Omental fat pad (tissue), 4 donors: Measurements from ENCODE around the gene ARNT2. TPM values are rescaled to one million over a fixed set of nuclear protein-coding genes. Genes with fewer than 3 reads are reported as not detected.
"Not testable (repeated sequence)": the region's sequence is repeated elsewhere in the genome, so short reads cannot be mapped to it uniquely, and the experiment has no call there.

Source experiments
- ATAC-seq: fragments of 150-250 bp; one replicate; pipeline ENCODE4 v1.9.1; 2016; ENCODE audit warnings: mild to moderate bottlenecking, moderate library complexity; ENCODE audit not compliant: low FRiP score
- DNase-seq: peaks from one replicate; pipeline ENCODE4 v3.0.0-alpha.2; 2019; ENCODE audit warnings: low spot score
- total RNA-seq, 4 donors: library from RNA; depleted of rRNA; stranded (reverse); fragments of >200 nt; gene quantifications; one replicate each; pipeline ENCODE4 v1.1.0, GENCODE V29; 2016
- TF ChIP-seq, protein P1 (sequence below), 3 donors: fragments of 450-650 bp; IDR thresholded peaks; one replicate each; pipeline ENCODE4 v1.5.1; 2016 to 2017; ENCODE audit warnings: antibody characterized with exemption in 3 of 3, mild to moderate bottlenecking in 3 of 3, moderate library complexity in 2 of 3

The ARNT2 gene
- total RNA-seq, 4 donors from 2014 or later = 3.1 to 7.4 (median 3.4) TPM

DNA sequence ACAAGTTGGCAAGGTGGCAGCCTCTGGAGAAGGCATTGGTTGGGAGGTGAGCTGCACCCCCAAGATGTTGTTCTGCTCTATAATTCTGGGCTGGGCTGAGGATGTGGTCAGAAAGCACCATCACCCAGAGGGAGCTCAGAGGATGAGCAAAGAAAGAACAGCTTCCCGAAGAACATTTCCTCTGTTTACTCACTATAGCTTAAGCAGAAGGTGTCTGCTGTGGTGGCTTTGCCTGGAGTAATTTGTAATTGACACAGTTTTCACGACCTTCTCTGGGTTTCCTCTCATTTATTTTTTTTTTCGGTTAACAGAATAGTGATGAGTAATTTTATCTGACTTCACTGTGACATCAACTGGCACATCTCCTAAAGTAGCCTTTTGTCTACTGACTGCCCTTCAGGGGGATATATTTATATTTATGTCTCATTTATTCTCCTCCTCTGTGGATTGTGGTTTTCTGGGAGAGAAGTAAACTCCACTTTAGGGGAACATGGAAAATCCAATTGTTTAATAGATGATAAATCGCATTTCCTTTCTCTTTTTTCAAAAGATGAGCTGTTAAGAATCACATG, 241.4 kb downstream of the ARNT2 start:
- no peak for DNase-seq
- ATAC-seq = no peak
- TF ChIP-seq, protein P1, sequence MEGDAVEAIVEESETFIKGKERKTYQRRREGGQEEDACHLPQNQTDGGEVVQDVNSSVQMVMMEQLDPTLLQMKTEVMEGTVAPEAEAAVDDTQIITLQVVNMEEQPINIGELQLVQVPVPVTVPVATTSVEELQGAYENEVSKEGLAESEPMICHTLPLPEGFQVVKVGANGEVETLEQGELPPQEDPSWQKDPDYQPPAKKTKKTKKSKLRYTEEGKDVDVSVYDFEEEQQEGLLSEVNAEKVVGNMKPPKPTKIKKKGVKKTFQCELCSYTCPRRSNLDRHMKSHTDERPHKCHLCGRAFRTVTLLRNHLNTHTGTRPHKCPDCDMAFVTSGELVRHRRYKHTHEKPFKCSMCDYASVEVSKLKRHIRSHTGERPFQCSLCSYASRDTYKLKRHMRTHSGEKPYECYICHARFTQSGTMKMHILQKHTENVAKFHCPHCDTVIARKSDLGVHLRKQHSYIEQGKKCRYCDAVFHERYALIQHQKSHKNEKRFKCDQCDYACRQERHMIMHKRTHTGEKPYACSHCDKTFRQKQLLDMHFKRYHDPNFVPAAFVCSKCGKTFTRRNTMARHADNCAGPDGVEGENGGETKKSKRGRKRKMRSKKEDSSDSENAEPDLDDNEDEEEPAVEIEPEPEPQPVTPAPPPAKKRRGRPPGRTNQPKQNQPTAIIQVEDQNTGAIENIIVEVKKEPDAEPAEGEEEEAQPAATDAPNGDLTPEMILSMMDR (IDR thresholded peaks at IDR 0.05) = no peak

DNA sequence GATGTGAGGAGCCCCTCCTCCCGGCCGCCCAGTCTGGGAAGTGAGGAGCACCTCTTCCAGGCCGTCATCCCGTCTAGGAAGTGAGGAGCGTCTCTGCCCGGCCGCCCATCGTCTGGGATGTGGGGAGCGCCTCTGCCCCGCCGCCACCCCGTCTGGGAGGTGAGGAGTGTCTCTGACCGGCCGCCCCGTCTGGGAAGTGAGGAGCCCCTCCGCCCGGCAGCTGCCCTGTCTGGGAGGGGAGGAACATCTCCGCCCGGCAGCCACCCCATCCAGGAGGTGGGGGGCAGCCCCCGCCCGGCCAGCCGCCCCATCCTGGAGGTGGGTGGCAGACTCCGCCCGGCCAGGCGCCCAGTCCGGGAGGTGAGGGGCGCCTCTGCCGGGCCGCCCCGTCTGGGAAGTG, 243.2 kb downstream of the ARNT2 start:
- not testable (repeated sequence) for ATAC-seq, DNase-seq

Other genes starting within 250 kb of the ARNT2 start
- gene CTXND1, start 152.2 kb upstream of the ARNT2 start, total RNA-seq = under 1 TPM in 1 of 4 donors, not detected in 3; 0.16 TPM